Epithelial cell of esophagus (primary cell): ENCODE data around the gene PAEP.

ENCODE experiments used
- DNase-seq: peaks from one replicate; pipeline ENCODE4 v3.0.0; 2010; ENCODE audit warnings: low read depth
- H3K4me3 ChIP-seq: 2 replicates; pipeline ENCODE4 v1.5.1; 2011; ENCODE audit warnings: mild to moderate bottlenecking, low read length, control low read depth
- TF ChIP-seq, protein P1 (sequence below): IDR thresholded peaks from 2 replicates; pipeline ENCODE4 v1.5.1; 2011; ENCODE audit warnings: low read depth, mild to moderate bottlenecking, low read length, control low read depth, inconsistent platforms; ENCODE audit not compliant: insufficient read depth; ENCODE audit errors: missing control alignments

Gene PAEP

DNA sequence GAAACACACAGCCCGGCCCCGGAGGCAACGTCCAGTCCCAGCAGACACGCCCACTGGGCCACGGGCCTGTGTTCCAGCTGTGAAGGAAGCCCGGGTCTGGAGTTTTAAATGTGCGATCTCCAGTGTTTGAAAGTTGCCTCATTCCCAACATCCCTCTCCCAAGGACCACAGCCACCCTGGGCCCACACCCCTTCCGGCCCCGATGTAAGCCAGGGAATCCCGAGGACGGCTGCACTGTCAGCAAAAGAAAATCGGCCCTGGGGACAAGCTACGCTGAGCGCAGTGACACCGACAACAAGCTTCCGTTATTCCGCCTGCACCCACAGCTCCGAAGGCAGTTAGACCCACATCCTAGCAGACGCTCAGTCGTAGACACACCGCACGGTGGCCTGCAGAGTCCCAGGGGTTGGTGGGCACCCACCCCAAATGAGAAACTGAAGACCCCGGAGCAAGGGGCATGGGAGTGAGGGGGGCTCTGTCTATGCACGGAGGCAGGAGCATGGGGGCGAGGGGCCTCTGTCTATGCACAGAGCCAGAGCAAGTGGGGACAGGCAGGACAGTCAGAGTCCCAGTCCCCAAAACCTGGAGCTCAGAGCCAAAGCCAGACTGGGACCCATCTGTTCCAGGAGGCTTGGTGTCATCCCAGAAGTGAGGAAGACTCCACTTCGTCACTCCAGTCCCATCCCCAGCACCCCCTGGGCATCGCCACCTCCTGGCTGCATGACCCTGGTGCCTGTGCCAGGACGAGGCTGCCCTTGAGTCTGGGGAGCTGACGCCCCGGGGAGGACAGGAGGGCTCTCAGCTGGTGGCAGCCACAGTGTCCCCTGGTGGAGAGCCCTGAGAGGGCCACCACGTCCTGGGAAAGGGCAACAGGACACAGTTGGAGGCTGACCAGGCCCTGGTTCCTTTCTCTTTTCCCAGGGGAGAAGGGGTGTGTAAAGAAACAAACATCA is 54.4 kb downstream of the PAEP start:
- no peak for DNase-seq
- no peak overlapping the region for H3K4me3 ChIP-seq
- TF ChIP-seq, protein P1, sequence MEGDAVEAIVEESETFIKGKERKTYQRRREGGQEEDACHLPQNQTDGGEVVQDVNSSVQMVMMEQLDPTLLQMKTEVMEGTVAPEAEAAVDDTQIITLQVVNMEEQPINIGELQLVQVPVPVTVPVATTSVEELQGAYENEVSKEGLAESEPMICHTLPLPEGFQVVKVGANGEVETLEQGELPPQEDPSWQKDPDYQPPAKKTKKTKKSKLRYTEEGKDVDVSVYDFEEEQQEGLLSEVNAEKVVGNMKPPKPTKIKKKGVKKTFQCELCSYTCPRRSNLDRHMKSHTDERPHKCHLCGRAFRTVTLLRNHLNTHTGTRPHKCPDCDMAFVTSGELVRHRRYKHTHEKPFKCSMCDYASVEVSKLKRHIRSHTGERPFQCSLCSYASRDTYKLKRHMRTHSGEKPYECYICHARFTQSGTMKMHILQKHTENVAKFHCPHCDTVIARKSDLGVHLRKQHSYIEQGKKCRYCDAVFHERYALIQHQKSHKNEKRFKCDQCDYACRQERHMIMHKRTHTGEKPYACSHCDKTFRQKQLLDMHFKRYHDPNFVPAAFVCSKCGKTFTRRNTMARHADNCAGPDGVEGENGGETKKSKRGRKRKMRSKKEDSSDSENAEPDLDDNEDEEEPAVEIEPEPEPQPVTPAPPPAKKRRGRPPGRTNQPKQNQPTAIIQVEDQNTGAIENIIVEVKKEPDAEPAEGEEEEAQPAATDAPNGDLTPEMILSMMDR = no peak
